ENCODE measurements around the gene MIA3. TPM values are rescaled to one million over a fixed set of nuclear protein-coding genes. Genes with fewer than 3 reads are reported as not detected.
"Not testable (repeated sequence)": the region's sequence is repeated elsewhere in the genome, so short reads cannot be mapped to it uniquely, and the experiment has no call there.

Gene MIA3
- total and polyA plus RNA-seq, 9 of the 15 experiments (the other 6 are each of a cell fraction or from before 2014, with no cell fraction given) = 21.6 to 89.4 (median 40.8) TPM

DNA sequence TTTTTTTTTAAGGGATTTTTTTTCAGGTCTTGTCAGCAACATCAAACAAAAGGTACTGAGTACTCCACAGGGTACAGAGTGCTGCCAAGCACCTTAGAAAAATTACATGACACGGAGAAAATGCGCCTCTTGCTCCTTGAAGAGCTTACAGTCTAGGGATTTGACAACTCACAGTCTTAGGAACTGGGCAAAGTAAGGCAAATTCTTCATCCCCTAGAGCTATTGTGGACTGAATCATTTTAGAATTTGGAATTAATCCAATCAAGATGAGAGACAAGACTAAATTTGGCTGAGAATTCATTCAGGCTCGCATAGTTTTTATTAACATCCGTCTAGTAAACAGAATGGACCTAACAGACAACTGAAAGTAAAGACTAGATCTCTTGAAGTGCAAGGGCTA is 50.3 kb downstream of the MIA3 start:
- BruUV-seq (replicated peaks); in situ Hi-C loops (cut with MboI); CTCF ChIA-PET (ENCODE audit: low intra/inter-chr PET ratio); H4K20me1 ChIP-seq (replicated peaks; ENCODE audit: control insufficient read depth, insufficient read depth, low read length); H3K4me3 ChIP-seq; H3K4me1 ChIP-seq (replicated peaks in 1 of 2; ENCODE audit: control insufficient read depth in 2 of 2, insufficient read depth in 2 of 2, low read length in 2 of 2); H3K27ac ChIP-seq (ENCODE audit: extremely low read depth, low read depth, low read length); H3K79me2 ChIP-seq (ENCODE audit: control insufficient read depth, insufficient read depth, low read length); DNase-seq (ENCODE audit: extremely low read depth in 1 of 4, low spot score in 3 of 4); POLR2A ChIA-PET; H2AFZ ChIP-seq (ENCODE audit: low read depth, low read length); ATAC-seq; intact Hi-C loops (cut with micrococcal nuclease); H3K4me2 ChIP-seq (ENCODE audit: insufficient read depth, low read length); H3K9me3 ChIP-seq (replicated peaks; ENCODE audit: control insufficient read depth, insufficient read depth, low read depth, low read length); FAIRE-seq; H3K9me1 ChIP-seq (ENCODE audit: control insufficient read depth, insufficient read depth, low read length); H3K27me3 ChIP-seq (ENCODE audit: control insufficient read depth in 2 of 2, insufficient read depth in 2 of 2, low read length in 2 of 2); H3K9ac ChIP-seq (ENCODE audit: insufficient read depth in 1 of 2, low read depth in 2 of 2, low read length in 2 of 2): not testable (repeated sequence)
- no CpG with 5 or more reads among the region's 4 CpGs for WGBS (ENCODE audit: insufficient coverage, low coverage, missing lambda C conversion rate)
- peaks cover 74% of the 10 kb centered on the region for H3K36me3 ChIP-seq (ENCODE audit: control insufficient read depth, insufficient read depth, low read length)

- H3K9me3 ChIP-seq (replicated peaks; ENCODE audit: control insufficient read depth, insufficient read depth, low read depth, low read length); H3K4me3 ChIP-seq; intact Hi-C loops (cut with micrococcal nuclease); H3K9me1 ChIP-seq (ENCODE audit: control insufficient read depth, insufficient read depth, low read length); ATAC-seq; POLR2A ChIA-PET; H3K79me2 ChIP-seq (ENCODE audit: control insufficient read depth, insufficient read depth, low read length); BruUV-seq (replicated peaks); H2AFZ ChIP-seq (ENCODE audit: low read depth, low read length); H3K27ac ChIP-seq (ENCODE audit: extremely low read depth, low read depth, low read length); H4K20me1 ChIP-seq (replicated peaks; ENCODE audit: control insufficient read depth, insufficient read depth, low read length); H3K27me3 ChIP-seq (ENCODE audit: control insufficient read depth in 2 of 2, insufficient read depth in 2 of 2, low read length in 2 of 2); H3K4me2 ChIP-seq (ENCODE audit: insufficient read depth, low read length); DNase-seq (ENCODE audit: extremely low read depth in 1 of 4, low spot score in 3 of 4); FAIRE-seq; H3K9ac ChIP-seq (ENCODE audit: insufficient read depth in 1 of 2, low read depth in 2 of 2, low read length in 2 of 2); CTCF ChIA-PET (ENCODE audit: low intra/inter-chr PET ratio); H3K4me1 ChIP-seq (replicated peaks in 1 of 2; ENCODE audit: control insufficient read depth in 2 of 2, insufficient read depth in 2 of 2, low read length in 2 of 2); in situ Hi-C loops (cut with MboI): not testable (repeated sequence)
- H3K36me3 ChIP-seq (ENCODE audit: control insufficient read depth, insufficient read depth, low read length) = peaks cover 67% of the 10 kb centered on the region
- 78% methylated on average over 1 of the region's 2 CpGs for WGBS (ENCODE audit: insufficient coverage, low coverage, missing lambda C conversion rate)
Observed at GRCh38 chr1:222669107-222669506, 51.2 kb downstream of the MIA3 start.
